HT-29 (cell line): ENCODE measurements around the gene REEP3. TPM values are rescaled to one million over a fixed set of nuclear protein-coding genes. Genes with fewer than 3 reads are reported as not detected.

Experiments
- DNase-seq: peaks from one replicate; pipeline ENCODE4 v3.0.0-alpha.2; 2015; ENCODE audit warnings: low spot score
- total RNA-seq: library from RNA; depleted of rRNA; stranded (reverse); fragments of >200 nt; shearing (Covaris generic); gene quantifications from 2 replicates; pipeline ENCODE4 v1.2.3, GENCODE V29; 2014

The REEP3 gene
- total RNA-seq, 1 experiment from 2014 or later, result 10.8 TPM

DNA sequence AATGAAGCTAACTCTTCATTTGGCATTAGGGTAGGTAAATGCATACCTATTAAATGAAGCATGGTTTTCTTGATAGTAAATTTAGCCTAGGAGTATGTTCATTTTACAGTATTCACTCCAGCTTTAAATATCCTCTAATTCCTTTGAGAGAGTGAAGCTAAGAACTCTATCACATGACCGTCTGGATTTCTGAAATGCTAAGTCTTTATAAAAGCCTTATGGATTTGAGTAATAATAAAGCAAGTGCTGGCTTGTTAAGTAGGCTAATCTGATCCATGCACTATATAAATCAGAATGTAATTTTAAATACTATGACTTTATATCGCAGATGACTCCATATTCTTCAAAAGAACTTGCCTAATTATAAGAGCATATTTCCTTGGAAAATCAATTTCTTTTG lies 64.8 kb downstream of the REEP3 start:
- no peak for DNase-seq

DNA sequence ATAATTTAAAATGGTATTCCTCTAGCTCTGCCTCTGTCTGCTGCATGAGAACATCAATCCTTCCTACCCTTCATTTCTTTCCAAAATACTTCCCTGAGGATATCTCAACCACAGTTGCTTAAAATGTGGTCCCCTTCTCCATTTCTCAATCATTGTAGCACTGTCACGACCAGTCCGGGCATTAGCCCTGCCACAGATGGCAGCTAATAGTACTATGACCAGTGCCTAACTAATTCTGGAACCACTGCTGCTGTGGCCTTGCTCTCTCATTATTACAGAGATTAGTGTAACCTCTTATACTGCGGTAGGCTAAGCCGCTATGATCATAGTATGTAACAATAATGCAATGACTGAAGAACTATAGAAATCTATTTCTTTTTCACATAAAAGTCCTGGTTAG lies 66.0 kb downstream of the REEP3 start:
- no peak for DNase-seq

GRCh38 chr10:63588436-63589167 lies 67.4 kb downstream of the REEP3 start:
- DNase-seq, result no peak

DNA sequence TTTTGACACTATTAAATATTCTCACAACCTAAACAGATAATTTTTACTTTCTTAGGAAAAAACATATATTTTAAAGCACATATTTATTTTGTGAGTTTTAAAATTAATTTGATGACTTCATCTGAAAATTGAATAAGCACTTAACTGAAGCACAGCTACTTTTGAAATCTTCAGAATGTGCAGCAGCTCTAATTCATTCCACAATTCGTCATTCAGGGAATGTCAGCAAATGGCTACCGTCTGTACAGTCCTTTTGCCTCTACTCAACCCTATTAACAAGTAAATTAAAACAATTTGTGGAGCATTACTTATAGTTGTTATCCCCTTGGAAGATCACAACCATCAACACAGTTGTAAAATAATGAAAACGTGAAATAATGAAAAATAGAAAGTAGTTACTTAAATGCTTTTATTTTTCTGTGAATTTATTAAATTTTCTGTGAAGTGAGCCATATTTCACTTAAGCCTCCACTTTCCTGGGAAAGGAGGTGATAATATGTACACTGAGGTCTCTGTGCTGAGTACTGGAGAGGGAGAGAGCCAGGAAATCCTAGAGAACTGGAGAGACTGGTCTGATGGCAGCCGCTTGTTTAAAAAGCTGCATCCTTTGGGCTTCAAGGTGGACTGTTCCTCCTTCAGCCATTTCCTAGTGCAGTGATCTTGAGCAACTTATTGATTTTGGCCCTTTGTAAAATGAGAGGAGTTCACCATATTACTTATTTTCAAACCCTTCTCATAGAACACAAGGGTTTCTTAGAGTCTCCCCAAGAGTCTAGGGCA lies 70.6 kb downstream of the REEP3 start:
- DNase-seq, result no peak

GRCh38 chr10:63593576-63593975 lies 72.4 kb downstream of the REEP3 start:
- no peak for DNase-seq

GRCh38 chr10:63595072-63595471 lies 73.9 kb downstream of the REEP3 start:
- no peak for DNase-seq

DNA sequence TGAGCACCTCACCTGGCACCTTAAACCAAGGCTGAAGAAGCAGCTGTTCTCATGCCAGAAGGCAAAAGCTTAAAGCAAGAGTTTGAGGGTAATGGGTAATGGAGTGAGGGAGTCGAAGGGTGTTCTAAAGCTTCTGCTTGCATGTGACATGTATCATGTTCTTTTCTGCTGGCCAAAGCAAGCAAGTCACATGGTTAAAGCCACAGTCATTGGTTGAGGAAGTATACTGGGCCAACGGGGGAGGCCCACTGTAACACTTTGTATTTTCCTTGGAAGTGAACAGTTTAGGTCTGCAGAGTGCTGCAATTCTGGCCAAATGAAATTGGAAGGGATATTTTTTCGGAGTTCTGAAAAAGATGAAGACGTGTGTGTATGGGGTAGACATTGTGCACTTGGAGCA lies 75.7 kb downstream of the REEP3 start:
- no peak for DNase-seq

DNA sequence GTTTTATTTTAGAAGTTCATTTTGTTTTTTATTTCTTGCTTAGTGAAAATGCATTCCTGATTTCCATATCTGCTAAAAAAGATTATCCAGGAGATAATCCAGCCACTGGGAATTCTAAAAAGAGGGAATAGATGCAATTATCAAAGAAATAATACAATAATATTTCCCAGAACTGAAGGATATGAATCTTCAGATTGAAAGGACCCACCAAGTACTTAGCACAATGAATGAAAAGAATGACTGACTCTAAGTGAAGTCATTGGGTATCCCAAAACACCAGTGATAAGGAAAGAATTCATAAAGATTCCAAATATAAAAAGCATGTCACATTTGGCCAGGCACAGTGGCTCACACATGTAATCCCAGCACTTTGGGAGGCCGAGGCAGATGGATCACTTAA lies 79.3 kb downstream of the REEP3 start:
- no peak for DNase-seq

GRCh38 chr10:63603709-63604445 lies 82.7 kb downstream of the REEP3 start:
- DNase-seq, result no peak

GRCh38 chr10:63605197-63605967 lies 84.2 kb downstream of the REEP3 start:
- DNase-seq, result no peak

- DNase-seq, result no peak
Observed at GRCh38 chr10:63608511-63608910, 87.3 kb downstream of the REEP3 start.

GRCh38 chr10:63611078-63611477 lies 89.9 kb downstream of the REEP3 start:
- no peak for DNase-seq

- no peak for DNase-seq
Observed at GRCh38 chr10:63614371-63614891, 93.2 kb downstream of the REEP3 start.

GRCh38 chr10:63618552-63618951 lies 97.4 kb downstream of the REEP3 start:
- DNase-seq, result no peak

- DNase-seq, result no peak
Observed at GRCh38 chr10:63619426-63619825, 98.2 kb downstream of the REEP3 start.

DNA sequence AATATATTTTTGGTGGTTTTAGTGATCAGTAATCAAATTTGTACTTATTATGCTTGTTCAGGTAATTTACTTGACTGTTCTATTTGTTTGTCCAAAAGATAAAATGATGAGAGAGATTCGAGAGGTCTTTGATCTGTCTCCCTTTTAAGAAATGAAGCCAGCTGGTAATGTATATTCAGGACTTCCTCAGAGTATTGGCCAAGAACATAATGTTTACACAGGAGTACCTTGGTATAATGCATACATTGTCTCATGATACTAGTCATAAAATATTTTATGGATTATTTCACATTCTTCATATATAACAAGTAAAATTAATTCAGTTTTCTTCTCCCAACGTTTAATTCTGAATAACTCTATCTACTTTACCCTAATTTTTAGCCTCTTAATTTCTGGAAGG lies 100.9 kb downstream of the REEP3 start:
- peak; percentile 11 for DNase-seq

DNA sequence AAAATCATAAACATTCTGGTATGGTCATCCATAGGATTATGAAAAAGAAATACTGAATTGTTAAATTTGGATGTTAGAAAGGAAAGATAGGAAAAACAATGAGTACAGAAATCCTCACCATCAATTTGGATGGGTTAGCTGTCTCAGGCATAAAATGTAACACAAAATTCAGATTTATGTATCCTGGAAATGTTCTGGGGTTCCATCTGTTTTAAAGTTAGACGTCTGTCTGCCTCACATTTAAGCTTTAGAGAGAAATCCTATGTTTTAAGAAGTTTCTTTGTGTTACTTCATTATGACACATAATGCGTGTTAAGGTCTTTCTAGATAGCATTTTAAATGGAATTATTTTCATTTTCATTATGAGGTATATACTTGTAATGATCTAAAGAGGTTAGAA lies 103.5 kb downstream of the REEP3 start:
- no peak for DNase-seq

GRCh38 chr10:63627396-63627795 lies 106.2 kb downstream of the REEP3 start:
- DNase-seq, result no peak

GRCh38 chr10:63627881-63628296 lies 106.7 kb downstream of the REEP3 start:
- peak; percentile 28 for DNase-seq

DNA sequence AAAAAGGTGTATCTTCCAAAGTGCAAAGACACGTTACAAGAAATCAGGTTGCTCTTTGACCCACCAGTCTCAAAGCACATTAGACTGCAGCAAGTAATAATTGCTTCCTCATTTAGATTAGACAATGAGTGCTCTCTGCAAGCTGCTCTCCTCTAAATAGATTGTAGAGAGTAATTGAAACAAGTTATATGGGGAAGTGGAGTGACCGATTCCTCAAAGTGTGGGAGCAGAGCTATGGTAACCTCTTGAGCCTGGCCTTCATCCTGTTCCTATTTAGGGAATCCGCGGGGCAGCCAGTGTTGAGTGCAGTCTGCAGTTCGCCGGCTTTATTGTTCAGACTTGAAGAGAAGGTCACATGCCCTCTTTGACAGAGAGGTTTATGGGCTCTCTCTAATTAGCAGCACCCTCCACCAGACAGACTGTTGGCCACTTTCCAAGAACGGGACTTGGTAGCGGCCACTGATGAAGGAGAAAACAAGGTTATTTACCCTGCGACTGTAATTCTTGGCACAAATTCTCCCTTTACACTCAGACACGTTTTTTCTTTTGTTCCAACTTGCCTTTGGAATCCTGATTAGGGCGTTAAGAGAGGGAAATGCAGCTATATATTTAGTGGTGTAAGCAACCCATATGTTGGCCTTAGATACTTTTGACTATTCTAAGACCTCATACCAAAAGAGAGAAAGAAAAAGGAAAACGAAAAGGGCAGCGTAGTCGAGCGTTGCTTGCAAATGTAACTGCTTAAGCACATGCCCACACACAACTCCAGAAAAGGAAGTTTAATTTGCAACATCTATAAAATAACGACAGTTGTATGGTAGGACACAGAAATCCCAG lies 107.5 kb downstream of the REEP3 start:
- DNase-seq, result peak; percentile 81
